ENCODE measurements around the gene CSTPP1. TPM values are rescaled to one million over a fixed set of nuclear protein-coding genes. Genes with fewer than 3 reads are reported as not detected.

Gene CSTPP1
- total and polyA plus RNA-seq, 2 donors (not counting 3 experiments of a cell fraction or from before 2014, with no cell fraction given): 25.9 to 38.2 TPM

DNA sequence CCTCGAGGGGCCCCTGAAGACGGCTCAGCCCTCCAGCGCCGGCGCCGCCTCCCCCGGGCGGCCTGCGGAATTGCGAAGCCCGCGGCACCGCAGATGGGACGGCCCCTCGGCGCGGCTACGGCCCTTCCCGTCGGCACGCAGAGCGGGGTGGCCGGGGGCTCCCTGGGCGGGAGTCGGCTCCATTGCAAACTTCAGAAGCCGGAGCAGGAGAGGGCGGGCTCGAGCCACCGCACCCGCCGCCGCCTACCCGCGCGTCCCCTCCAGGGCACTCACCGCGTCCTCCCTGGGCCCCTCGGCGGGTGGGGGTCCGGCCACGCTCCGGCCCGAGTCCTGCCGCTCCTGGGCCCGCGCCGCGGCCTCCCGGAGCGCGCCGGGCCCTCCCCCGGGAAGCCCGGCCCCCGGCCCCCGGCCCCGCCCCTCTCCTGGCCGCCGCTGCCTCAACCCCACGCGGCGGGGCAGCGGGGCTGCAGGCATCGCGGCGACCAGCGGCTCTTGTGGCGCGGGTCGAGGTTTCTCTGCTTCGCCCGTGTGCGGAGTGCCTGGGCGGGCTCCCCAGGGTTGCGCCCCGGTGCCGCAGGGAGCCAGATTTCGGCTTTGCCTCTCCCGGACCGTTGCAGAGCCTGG is 249.6 kb downstream of the CSTPP1 start, which contains the start of gene PACSIN3:
Gene PACSIN3, minus strand, starts transcription at position 359 of the 624 bp plus-strand sequence. CDS start 3,707 bp downstream, outside the sequence.
- peak within 1 kb of the TSS; percentile 65 to 76 (median 67) for H3K4me3 ChIP-seq (replicated peaks in 1 of 3; ENCODE audit: insufficient read depth in 1 of 3, low read depth in 1 of 3, low read length in 3 of 3)
- no peak for TF ChIP-seq FOS (IDR thresholded peaks at IDR 0.05; ENCODE audit: borderline replicate concordance, insufficient read depth, low read length)
- TF ChIP-seq EZH2 (IDR thresholded peaks at IDR 0.05; ENCODE audit: borderline replicate concordance, low read depth, low read length, severe bottlenecking): no peak
- no peak for TF ChIP-seq MYC (IDR thresholded peaks at IDR 0.05; ENCODE audit: low read depth, low read length)
- peak; percentile 65 for TF ChIP-seq POLR2AphosphoS5 (IDR thresholded peaks at IDR 0.05; ENCODE audit: insufficient read depth, low read depth, low read length)
- TF ChIP-seq, protein P1, sequence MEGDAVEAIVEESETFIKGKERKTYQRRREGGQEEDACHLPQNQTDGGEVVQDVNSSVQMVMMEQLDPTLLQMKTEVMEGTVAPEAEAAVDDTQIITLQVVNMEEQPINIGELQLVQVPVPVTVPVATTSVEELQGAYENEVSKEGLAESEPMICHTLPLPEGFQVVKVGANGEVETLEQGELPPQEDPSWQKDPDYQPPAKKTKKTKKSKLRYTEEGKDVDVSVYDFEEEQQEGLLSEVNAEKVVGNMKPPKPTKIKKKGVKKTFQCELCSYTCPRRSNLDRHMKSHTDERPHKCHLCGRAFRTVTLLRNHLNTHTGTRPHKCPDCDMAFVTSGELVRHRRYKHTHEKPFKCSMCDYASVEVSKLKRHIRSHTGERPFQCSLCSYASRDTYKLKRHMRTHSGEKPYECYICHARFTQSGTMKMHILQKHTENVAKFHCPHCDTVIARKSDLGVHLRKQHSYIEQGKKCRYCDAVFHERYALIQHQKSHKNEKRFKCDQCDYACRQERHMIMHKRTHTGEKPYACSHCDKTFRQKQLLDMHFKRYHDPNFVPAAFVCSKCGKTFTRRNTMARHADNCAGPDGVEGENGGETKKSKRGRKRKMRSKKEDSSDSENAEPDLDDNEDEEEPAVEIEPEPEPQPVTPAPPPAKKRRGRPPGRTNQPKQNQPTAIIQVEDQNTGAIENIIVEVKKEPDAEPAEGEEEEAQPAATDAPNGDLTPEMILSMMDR (IDR thresholded peaks at IDR 0.05; ENCODE audit: extremely low read depth in 1 of 2, insufficient read depth in 1 of 2, low read depth in 1 of 2, low read length in 2 of 2): peak in 1 of 2 donors; percentile 4
- TF ChIP-seq, protein P2, sequence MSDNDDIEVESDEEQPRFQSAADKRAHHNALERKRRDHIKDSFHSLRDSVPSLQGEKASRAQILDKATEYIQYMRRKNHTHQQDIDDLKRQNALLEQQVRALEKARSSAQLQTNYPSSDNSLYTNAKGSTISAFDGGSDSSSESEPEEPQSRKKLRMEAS (IDR thresholded peaks at IDR 0.05; ENCODE audit: insufficient read depth, insufficient read length): no peak
- no peak for TF ChIP-seq GATA2 (IDR thresholded peaks at IDR 0.05; ENCODE audit: insufficient read depth, insufficient read length, low read depth, low read length)
- no peak for TF ChIP-seq JUN (IDR thresholded peaks at IDR 0.05; ENCODE audit: borderline replicate concordance, insufficient read depth, insufficient read length, low read depth)
- peak; percentile 39 for TF ChIP-seq POLR2A (IDR thresholded peaks at IDR 0.05; ENCODE audit: low read depth, low read length)
- H3K4me1 ChIP-seq (ENCODE audit: control insufficient read depth, extremely low read depth, insufficient read depth, low read length): peaks cover 16% of the 10 kb centered on the region
- H3K36me3 ChIP-seq (ENCODE audit: control insufficient read depth in 2 of 2, extremely low read depth in 1 of 2, insufficient read depth in 2 of 2, low read length in 2 of 2): no peaks in the 10 kb centered on the region
- dilution Hi-C loops (cut with MboI; ENCODE audit: extremely low pct_ligation_motif_present, low sequenced_read_pairs) (no loop called here), intact Hi-C loops (cut with micrococcal nuclease) (loop anchor here (2.0 kb wide), 1 partner anchor 29 kb away; the partner anchor contains the start of gene DDB2)
- FAIRE-seq: no peak
- peak within 1 kb of the TSS; percentile 58 for H3K9ac ChIP-seq (replicated peaks; ENCODE audit: extremely low read depth, insufficient read depth, low read length)
- peak within 1 kb of the TSS; percentile 97 for H2AFZ ChIP-seq (ENCODE audit: low read depth, low read length)
- H3K79me2 ChIP-seq (ENCODE audit: control insufficient read depth, insufficient read depth, low read length): no peaks in the 10 kb centered on the region
- ChIA-PET POLR2A (interaction anchor here (1.1 kb wide), 1 partner anchor 29 kb away, joined by 8 read pairs; the partner anchor contains the start of gene DDB2), CTCF (interaction anchor here (0.7 to 2.2 kb wide), 16 partner anchors 8 to 169 kb away, joined by 3 to 19 read pairs (median 8); partner anchors contain the start of genes ACP2 and DDB2)
- no peaks in the 10 kb centered on the region for H3K9me3 ChIP-seq (replicated peaks; ENCODE audit: control insufficient read depth, insufficient read depth, low read length)
- peaks cover 0 to 3% of the 10 kb centered on the region in 2 experiments for H3K27me3 ChIP-seq (ENCODE audit: control insufficient read depth in 2 of 2, insufficient read depth in 2 of 2, low read length in 2 of 2)
- peak; percentile 60 for DNase-seq (ENCODE audit: low read depth, low spot score)
- H3K9me1 ChIP-seq (replicated peaks; ENCODE audit: control insufficient read depth, extremely low read depth, insufficient read depth, low read length): no peaks in the 10 kb centered on the region
- BruUV-seq (replicated peaks): no TSS peak
- peak within 1 kb of the TSS; percentile 81 for H3K4me2 ChIP-seq (ENCODE audit: insufficient read depth, low read length)
- H3K27ac ChIP-seq (ENCODE audit: insufficient read depth, low read depth, low read length): no peak within 1 kb of the TSS
- no peaks in the 10 kb centered on the region for H4K20me1 ChIP-seq (replicated peaks; ENCODE audit: control insufficient read depth, extremely low read depth, insufficient read depth, low read length)

All from endothelial cell of umbilical vein (primary cell).